ENCODE measurements around the gene HDAC3.

Gene HDAC3

GRCh38 chr5:141647851-141648250 lies 11.2 kb upstream of the HDAC3 start:
- no peak for TF ChIP-seq OSR1 (CRISPR knock-in tag; IDR thresholded peaks at IDR 0.05)
- no peak for TF ChIP-seq TOX (CRISPR knock-in tag; IDR thresholded peaks at IDR 0.05; ENCODE audit: borderline replicate concordance)
- no peak for TF ChIP-seq PPARA (CRISPR knock-in tag; IDR thresholded peaks at IDR 0.05; ENCODE audit: borderline replicate concordance)
- TF ChIP-seq ZFP30 (CRISPR knock-in tag; IDR thresholded peaks at IDR 0.05): no peak
- no peak for ATAC-seq

DNA sequence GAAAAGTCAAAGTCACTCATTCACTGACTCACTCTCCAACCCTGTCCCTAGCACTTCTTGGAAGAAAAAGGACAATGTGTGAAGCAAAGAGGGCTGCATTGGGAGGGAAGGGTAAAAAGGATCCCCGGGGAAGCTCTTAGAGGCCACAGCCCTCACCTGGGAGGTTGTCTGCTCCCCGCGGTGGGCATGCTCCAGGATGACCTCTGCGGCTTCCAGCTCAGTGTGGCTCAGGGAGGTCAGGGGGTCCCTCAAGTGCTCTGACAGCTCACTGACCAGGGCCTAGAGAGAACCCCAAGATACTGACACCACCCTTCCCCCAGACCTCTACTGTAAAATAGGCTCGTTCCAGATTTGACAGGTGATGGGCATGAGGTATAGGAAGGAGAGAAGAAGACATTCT lies 10.6 kb upstream of the HDAC3 start:
- ATAC-seq: no peak
- no peak for TF ChIP-seq ARNTL (CRISPR knock-in tag; IDR thresholded peaks at IDR 0.05; ENCODE audit: borderline replicate concordance, low read depth)
- TF ChIP-seq OSR1 (CRISPR knock-in tag; IDR thresholded peaks at IDR 0.05): no peak
- TF ChIP-seq SNAI2 (CRISPR knock-in tag; IDR thresholded peaks at IDR 0.05): no peak
- TF ChIP-seq ZNF8 (CRISPR knock-in tag; IDR thresholded peaks at IDR 0.05): no peak
- TF ChIP-seq TOX (CRISPR knock-in tag; IDR thresholded peaks at IDR 0.05; ENCODE audit: borderline replicate concordance): no peak
- TF ChIP-seq PPARA (CRISPR knock-in tag; IDR thresholded peaks at IDR 0.05; ENCODE audit: borderline replicate concordance): no peak
- no peak for TF ChIP-seq PATZ1 (CRISPR knock-in tag; IDR thresholded peaks at IDR 0.05; ENCODE audit: borderline replicate concordance)
- no peak for TF ChIP-seq ISL1 (CRISPR knock-in tag; IDR thresholded peaks at IDR 0.05)
- TF ChIP-seq BACH2 (CRISPR knock-in tag; IDR thresholded peaks at IDR 0.05; ENCODE audit: borderline replicate concordance): no peak
- TF ChIP-seq, protein P1, sequence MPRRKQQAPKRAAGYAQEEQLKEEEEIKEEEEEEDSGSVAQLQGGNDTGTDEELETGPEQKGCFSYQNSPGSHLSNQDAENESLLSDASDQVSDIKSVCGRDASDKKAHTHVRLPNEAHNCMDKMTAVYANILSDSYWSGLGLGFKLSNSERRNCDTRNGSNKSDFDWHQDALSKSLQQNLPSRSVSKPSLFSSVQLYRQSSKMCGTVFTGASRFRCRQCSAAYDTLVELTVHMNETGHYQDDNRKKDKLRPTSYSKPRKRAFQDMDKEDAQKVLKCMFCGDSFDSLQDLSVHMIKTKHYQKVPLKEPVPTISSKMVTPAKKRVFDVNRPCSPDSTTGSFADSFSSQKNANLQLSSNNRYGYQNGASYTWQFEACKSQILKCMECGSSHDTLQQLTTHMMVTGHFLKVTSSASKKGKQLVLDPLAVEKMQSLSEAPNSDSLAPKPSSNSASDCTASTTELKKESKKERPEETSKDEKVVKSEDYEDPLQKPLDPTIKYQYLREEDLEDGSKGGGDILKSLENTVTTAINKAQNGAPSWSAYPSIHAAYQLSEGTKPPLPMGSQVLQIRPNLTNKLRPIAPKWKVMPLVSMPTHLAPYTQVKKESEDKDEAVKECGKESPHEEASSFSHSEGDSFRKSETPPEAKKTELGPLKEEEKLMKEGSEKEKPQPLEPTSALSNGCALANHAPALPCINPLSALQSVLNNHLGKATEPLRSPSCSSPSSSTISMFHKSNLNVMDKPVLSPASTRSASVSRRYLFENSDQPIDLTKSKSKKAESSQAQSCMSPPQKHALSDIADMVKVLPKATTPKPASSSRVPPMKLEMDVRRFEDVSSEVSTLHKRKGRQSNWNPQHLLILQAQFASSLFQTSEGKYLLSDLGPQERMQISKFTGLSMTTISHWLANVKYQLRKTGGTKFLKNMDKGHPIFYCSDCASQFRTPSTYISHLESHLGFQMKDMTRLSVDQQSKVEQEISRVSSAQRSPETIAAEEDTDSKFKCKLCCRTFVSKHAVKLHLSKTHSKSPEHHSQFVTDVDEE (CRISPR knock-in tag; IDR thresholded peaks at IDR 0.05): no peak

GRCh38 chr5:141646026-141646425 lies 9.4 kb upstream of the HDAC3 start:
- TF ChIP-seq CSDC2 (CRISPR knock-in tag; IDR thresholded peaks at IDR 0.05): no peak
- TF ChIP-seq ZC3H10 (CRISPR knock-in tag; IDR thresholded peaks at IDR 0.05): no peak
- no peak for TF ChIP-seq PATZ1 (CRISPR knock-in tag; IDR thresholded peaks at IDR 0.05; ENCODE audit: borderline replicate concordance)
- TF ChIP-seq PPARA (CRISPR knock-in tag; IDR thresholded peaks at IDR 0.05; ENCODE audit: borderline replicate concordance): no peak
- TF ChIP-seq GLIS3 (CRISPR knock-in tag; IDR thresholded peaks at IDR 0.05): no peak
- TF ChIP-seq ZFP30 (CRISPR knock-in tag; IDR thresholded peaks at IDR 0.05): no peak
- TF ChIP-seq ESRRG (CRISPR knock-in tag; IDR thresholded peaks at IDR 0.05): no peak
- ATAC-seq: no peak

DNA sequence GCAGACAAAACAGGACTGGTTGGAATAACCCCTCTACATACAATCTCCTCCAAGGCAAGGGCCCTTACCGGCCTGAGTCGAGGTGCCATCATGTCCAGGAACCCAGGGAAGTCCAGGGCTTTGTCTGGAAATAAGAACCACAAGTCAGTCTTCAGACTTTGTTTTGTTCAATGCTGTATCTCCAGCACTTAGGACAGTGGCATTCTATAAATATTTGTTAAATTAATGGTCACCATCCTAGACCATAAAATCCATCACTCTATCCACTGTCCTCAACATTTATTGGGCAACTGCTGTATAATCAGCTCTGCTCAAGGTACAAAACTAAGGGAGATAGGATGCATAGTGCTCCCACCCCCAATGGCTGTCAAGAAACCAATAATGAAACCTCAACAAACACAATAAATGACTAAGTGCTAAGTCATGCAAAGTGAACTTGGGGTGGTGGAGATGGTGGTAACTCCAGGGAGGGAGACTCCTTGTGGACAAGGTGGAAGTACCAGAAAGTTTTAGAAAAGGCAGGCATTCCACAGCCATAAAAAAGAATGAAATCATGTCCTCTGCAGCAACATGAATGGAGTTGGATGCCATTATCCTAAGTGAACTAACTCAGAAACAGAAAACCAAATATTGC lies 5.1 kb upstream of the HDAC3 start:
- TF ChIP-seq PATZ1 (CRISPR knock-in tag; IDR thresholded peaks at IDR 0.05; ENCODE audit: borderline replicate concordance) (no peak), ZFP3 (CRISPR knock-in tag; IDR thresholded peaks at IDR 0.05) (no peak)
- no peak for ATAC-seq

- TF ChIP-seq BACH2 (CRISPR knock-in tag; IDR thresholded peaks at IDR 0.05; ENCODE audit: borderline replicate concordance) (no peak), SNAI2 (CRISPR knock-in tag; IDR thresholded peaks at IDR 0.05) (no peak), ZNF70 (CRISPR knock-in tag; IDR thresholded peaks at IDR 0.05) (no peak)
- ATAC-seq: no peak
Measured at GRCh38 chr5:141640698-141641097, 4.0 kb upstream of the HDAC3 start.
